Measurements from ENCODE around the gene UQCC5. TPM values are rescaled to one million over a fixed set of nuclear protein-coding genes. Genes with fewer than 3 reads are reported as not detected.

UQCC5 gene
- total RNA-seq, 1 donor from 2014 or later: 2.4 TPM

- no peak for DNase-seq (ENCODE audit: low read depth)
- TF ChIP-seq CTCF (conservative IDR thresholded peaks at IDR 0.05; ENCODE audit: low read depth, low read length): peak; percentile 7
- H3K4me3 ChIP-seq (ENCODE audit: low read depth, low read length): peak overlapping the region; percentile 86
Observed at GRCh38 chr3:52537165-52537620, 788 bp downstream of the UQCC5 start.

- DNase-seq (ENCODE audit: low read depth): no peak
- peak overlapping the region; percentile 86 for H3K4me3 ChIP-seq (ENCODE audit: low read depth, low read length)
- TF ChIP-seq CTCF (conservative IDR thresholded peaks at IDR 0.05; ENCODE audit: low read depth, low read length): no peak
Observed at GRCh38 chr3:52537726-52538421, 1.5 kb downstream of the UQCC5 start.

GRCh38 chr3:52539010-52539653, 2.7 kb downstream of the UQCC5 start:
- no peak for TF ChIP-seq CTCF (conservative IDR thresholded peaks at IDR 0.05; ENCODE audit: low read depth, low read length)
- H3K4me3 ChIP-seq (ENCODE audit: low read depth, low read length): no peak overlapping the region
- DNase-seq (ENCODE audit: low read depth): no peak

- no peak for DNase-seq (ENCODE audit: low read depth)
- H3K4me3 ChIP-seq (ENCODE audit: low read depth, low read length): no peak overlapping the region
- TF ChIP-seq CTCF (conservative IDR thresholded peaks at IDR 0.05; ENCODE audit: low read depth, low read length): no peak
Observed at GRCh38 chr3:52541050-52541449, 4.6 kb downstream of the UQCC5 start.

- DNase-seq (ENCODE audit: low read depth): no peak
- no peak for TF ChIP-seq CTCF (conservative IDR thresholded peaks at IDR 0.05; ENCODE audit: low read depth, low read length)
- no peak overlapping the region for H3K4me3 ChIP-seq (ENCODE audit: low read depth, low read length)
Observed at GRCh38 chr3:52544937-52545336, 8.5 kb downstream of the UQCC5 start.

- no peak overlapping the region for H3K4me3 ChIP-seq (ENCODE audit: low read depth, low read length)
- no peak for TF ChIP-seq CTCF (conservative IDR thresholded peaks at IDR 0.05; ENCODE audit: low read depth, low read length)
- DNase-seq (ENCODE audit: low read depth): no peak
Observed at GRCh38 chr3:52546111-52546901, 9.9 kb downstream of the UQCC5 start.
